Measurements from ENCODE around the gene NFX1.
A peak's percentile ranks its signal among the peaks of the same experiment; 100 is the strongest.

Gene NFX1

DNA sequence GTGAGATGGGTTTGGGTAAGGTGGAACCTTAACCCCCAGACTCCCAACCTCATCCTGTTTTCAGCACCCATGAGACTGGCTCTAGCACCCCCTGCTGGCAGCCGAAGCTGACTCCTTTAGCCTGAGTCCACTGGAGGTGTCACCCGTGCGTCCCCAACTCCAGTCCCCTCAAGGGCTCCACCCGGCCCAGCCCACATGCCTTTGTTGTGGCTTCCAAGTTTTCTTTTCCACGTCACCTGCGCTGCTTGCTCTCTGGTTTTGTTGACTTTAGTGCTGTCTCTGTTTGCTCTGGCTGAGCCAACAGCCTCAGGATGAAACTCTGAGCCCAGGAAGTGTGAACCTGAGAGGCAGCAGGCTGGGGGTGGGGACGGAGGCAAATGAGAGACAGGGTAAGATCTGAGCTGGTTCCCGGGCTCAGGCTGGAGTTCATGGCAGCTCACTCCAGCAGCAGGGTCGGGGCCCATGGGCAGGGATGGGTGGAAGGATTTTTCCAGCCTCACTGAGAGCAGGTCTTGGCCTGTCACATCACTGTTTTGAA, 125.3 kb downstream of the NFX1 start:
- TF ChIP-seq, protein P1, sequence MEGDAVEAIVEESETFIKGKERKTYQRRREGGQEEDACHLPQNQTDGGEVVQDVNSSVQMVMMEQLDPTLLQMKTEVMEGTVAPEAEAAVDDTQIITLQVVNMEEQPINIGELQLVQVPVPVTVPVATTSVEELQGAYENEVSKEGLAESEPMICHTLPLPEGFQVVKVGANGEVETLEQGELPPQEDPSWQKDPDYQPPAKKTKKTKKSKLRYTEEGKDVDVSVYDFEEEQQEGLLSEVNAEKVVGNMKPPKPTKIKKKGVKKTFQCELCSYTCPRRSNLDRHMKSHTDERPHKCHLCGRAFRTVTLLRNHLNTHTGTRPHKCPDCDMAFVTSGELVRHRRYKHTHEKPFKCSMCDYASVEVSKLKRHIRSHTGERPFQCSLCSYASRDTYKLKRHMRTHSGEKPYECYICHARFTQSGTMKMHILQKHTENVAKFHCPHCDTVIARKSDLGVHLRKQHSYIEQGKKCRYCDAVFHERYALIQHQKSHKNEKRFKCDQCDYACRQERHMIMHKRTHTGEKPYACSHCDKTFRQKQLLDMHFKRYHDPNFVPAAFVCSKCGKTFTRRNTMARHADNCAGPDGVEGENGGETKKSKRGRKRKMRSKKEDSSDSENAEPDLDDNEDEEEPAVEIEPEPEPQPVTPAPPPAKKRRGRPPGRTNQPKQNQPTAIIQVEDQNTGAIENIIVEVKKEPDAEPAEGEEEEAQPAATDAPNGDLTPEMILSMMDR (IDR thresholded peaks at IDR 0.05; ENCODE audit: low read depth, low read length, missing control alignments): peak; percentile 89
- Histone ChIP-seq H3K4me3 (ENCODE audit: low read depth, low read length) (no peak overlapping the region), H3K36me3 (replicated peaks) (no peaks in the 10 kb centered on the region), H3K27ac (no peak overlapping the region), H3K27me3 (replicated peaks) (no peaks in the 10 kb centered on the region)
- peak; percentile 35 for DNase-seq
- in situ Hi-C loops (cut with HindIII; ENCODE audit: low pct_ligation_motif_present, low sequenced_read_pairs): no loop called here

DNA sequence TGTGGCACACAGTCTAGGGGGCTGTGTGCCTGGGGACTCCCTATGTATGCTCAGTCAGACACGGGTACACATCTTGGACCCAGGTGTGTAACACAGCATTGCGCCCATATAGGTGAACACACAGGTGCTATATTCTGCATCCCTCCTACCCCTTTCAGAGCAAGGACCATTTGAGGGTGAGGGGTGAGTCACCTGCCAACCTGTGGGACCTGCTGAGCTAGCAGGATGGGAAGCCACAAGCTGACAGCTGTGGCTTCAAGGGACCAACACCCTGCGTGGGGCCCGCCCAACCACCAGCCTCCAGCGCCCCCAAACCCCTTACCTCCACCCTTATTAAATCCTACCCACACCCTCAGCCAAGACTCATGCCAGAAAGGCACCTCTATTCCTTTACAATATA, 126.7 kb downstream of the NFX1 start:
- in situ Hi-C loops (cut with HindIII; ENCODE audit: low pct_ligation_motif_present, low sequenced_read_pairs): no loop called here
- H3K27me3 ChIP-seq (replicated peaks): no peaks in the 10 kb centered on the region
- TF ChIP-seq, protein P1 (IDR thresholded peaks at IDR 0.05; ENCODE audit: low read depth, low read length, missing control alignments): no peak
- DNase-seq: no peak
- H3K36me3 ChIP-seq (replicated peaks): no peaks in the 10 kb centered on the region
- H3K4me3 ChIP-seq (ENCODE audit: low read depth, low read length): no peak overlapping the region
- no peak overlapping the region for H3K27ac ChIP-seq

DNA sequence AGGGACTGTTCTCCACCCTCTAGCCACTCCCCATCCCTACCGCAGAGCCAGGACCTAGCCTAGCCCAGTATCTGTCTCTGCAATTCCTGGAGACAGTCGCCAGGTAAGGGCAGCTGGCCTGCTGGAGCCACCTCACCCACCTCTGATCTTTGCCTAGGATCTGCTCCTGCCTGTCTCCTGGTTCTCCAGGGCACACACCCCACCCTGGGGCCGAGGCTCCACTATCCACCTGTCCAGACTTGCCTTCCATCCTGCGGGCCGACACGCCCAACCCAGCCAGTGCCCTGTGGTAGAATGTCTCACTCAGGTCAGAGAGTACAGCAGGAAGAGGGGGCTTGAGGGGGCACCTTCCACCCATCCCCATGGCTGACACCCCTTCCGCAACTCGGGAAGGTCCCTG, 127.8 kb downstream of the NFX1 start:
- Histone ChIP-seq H3K27ac (no peak overlapping the region), H3K27me3 (replicated peaks) (no peaks in the 10 kb centered on the region)

DNA sequence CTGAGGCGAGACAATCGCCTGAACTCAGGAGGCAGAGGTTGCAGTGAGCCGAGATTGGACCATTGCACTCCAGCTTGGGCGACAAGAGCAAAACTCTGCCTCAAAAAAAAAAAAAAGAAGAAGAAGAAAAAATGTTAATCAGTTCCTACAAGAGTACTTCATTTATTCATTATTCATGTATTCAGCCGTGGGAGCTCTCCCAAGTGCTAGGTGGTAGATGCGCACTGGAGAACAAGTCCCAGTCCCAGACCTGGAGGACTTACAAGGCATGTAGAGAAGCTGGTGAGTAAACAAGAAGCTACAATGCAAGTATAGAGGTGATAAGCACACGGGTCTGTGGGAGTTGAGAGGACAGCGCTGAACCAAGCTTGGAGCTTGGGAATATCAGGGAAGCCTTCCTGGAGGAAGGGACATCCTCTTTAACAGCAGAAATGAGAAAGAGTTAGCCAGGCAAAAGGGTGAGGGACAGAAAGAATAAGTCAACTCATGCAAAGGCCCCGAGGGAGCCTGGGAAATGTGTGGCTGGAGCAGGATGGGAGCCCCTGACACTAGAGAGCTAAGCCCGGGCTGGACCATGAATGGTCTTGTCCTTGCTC, 129.5 kb downstream of the NFX1 start:
- Histone ChIP-seq H3K27me3 (replicated peaks) (no peaks in the 10 kb centered on the region), H3K27ac (no peak overlapping the region), H3K4me3 (ENCODE audit: low read depth, low read length) (no peak overlapping the region), H3K36me3 (replicated peaks) (no peaks in the 10 kb centered on the region)
- no peak for DNase-seq
- TF ChIP-seq, protein P1 (IDR thresholded peaks at IDR 0.05; ENCODE audit: low read depth, low read length, missing control alignments): no peak
- in situ Hi-C loops (cut with HindIII; ENCODE audit: low pct_ligation_motif_present, low sequenced_read_pairs): no loop called here

More for the DNA sequence above, 127.8 kb downstream of the NFX1 start:
- H3K36me3 ChIP-seq (replicated peaks): no peaks in the 10 kb centered on the region
- H3K4me3 ChIP-seq (ENCODE audit: low read depth, low read length): no peak overlapping the region
- DNase-seq: no peak
- in situ Hi-C loops (cut with HindIII; ENCODE audit: low pct_ligation_motif_present, low sequenced_read_pairs): no loop called here
- TF ChIP-seq, protein P1 (IDR thresholded peaks at IDR 0.05; ENCODE audit: low read depth, low read length, missing control alignments): no peak

Data from brain microvascular endothelial cell (primary cell).